Thymus (tissue), 11 donors: ENCODE results near the gene BMPER. TPM values are rescaled to one million over a fixed set of nuclear protein-coding genes. Genes with fewer than 3 reads are reported as not detected.

Source experiments
- DNase-seq, 9 donors: peaks; one replicate each; pipeline ENCODE4 v3.0.0-alpha.2; 2013; ENCODE audit warnings: low spot score in 9 of 9, low read depth in 6 of 9, missing footprints in 1 of 9
- H3K27ac ChIP-seq, 2 donors: one replicate each; pipeline ENCODE4 v1.5.1; 2013; ENCODE audit warnings: control low read depth in 1 of 2, low read depth in 1 of 2, low read length in 1 of 2, mild to moderate bottlenecking in 1 of 2, moderate library complexity in 1 of 2
- H3K27me3 ChIP-seq, 2 donors: one replicate each; pipeline ENCODE4 v1.5.1; 2013; ENCODE audit warnings: low read length in 1 of 2; ENCODE audit not compliant: control insufficient read depth in 2 of 2, insufficient read depth in 1 of 2
- H3K36me3 ChIP-seq, 2 donors: one replicate each; pipeline ENCODE4 v1.5.1; 2013; ENCODE audit warnings: low read length in 1 of 2, mild to moderate bottlenecking in 1 of 2, moderate library complexity in 1 of 2; ENCODE audit not compliant: control insufficient read depth in 2 of 2, insufficient read depth in 2 of 2
- H3K4me1 ChIP-seq, 2 donors: one replicate each; pipeline ENCODE4 v1.5.1; 2013; ENCODE audit warnings: low read length in 2 of 2; ENCODE audit not compliant: control insufficient read depth in 2 of 2, insufficient read depth in 2 of 2
- H3K4me3 ChIP-seq, 2 donors: one replicate each; pipeline ENCODE4 v1.5.1; 2013; ENCODE audit warnings: low read length in 2 of 2, control low read depth in 1 of 2, mild to moderate bottlenecking in 1 of 2
- H3K9me3 ChIP-seq, 2 donors: one replicate each; pipeline ENCODE4 v1.5.1; 2013; ENCODE audit warnings: low read length in 1 of 2, mild to moderate bottlenecking in 1 of 2; ENCODE audit not compliant: control insufficient read depth in 2 of 2, insufficient read depth in 1 of 2
- WGBS: extraction: QIAGEN DNeasy Blood & Tissue Kit; methylation state at CpG from one replicate; pipeline ENCODE4 v1.1.7; 2013; 5-methylcytosine and 5-hydroxymethylcytosine counted together
- polyA plus RNA-seq: library from polyadenylated mRNA; stranded (reverse); fragments of 200-250 nt; gene quantifications from one replicate; pipeline ENCODE4 v1.2.3, GENCODE V29; 2013
- total RNA-seq: library from RNA; stranded (reverse); fragments of 120-200 nt; gene quantifications from one replicate; pipeline ENCODE4 v1.2.4, GENCODE V29; 2013
- donor health status: healthy.

BMPER gene
- total and polyA plus RNA-seq, 2 donors, result 1.0 to 4.5 TPM

DNA sequence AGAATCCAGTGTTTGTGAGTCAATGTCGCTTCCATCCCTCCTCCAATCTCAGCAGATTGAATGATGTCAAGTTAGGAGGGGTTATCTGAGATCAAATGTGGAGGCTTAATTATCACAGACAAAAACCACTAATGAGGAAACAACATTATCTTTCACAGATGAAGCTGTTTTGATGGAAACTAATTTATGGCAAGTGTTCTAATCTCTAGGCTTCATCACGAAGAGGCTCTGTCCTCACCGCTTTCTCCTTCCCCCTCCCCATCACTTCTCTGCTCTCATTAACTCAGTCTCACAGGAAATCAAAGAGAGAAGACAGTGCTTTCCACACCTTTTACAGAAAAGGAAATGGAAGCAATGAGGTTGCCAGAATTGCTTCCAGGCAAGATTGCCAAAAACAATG is 283.7 kb downstream of the BMPER start:
- no peak overlapping the region for H3K27ac ChIP-seq
- H3K9me3 ChIP-seq, result peaks cover 1 to 7% of the 10 kb centered on the region in 2 donors
- H3K27me3 ChIP-seq, result no peaks in the 10 kb centered on the region
- H3K36me3 ChIP-seq, result no peaks in the 10 kb centered on the region
- no peaks in the 10 kb centered on the region for H3K4me1 ChIP-seq
- no peak for DNase-seq
- H3K4me3 ChIP-seq, result no peak overlapping the region
- WGBS, result 84% methylated on average over 3 of the region's 3 CpGs

DNA sequence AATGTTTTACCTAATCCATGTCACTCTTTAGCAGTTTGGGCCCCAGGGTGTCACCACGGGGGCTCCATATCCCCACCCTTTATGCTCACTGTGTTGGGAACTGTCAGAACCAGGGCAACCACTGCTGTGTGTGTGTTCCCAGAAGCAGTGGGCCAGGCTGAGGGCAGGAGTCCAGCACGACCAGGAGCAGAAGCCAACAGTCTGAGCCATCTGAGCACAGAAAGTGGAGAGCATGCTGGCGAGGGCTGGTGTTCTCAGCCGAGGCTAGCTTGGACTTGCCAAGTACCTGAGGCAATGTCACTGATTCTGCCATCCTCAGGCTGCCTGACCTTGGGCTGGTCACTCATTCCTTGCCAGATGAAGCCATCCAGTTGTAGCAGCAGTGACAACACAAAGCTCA is 285.0 kb downstream of the BMPER start:
- no peaks in the 10 kb centered on the region for H3K4me1 ChIP-seq
- no peaks in the 10 kb centered on the region for H3K27me3 ChIP-seq
- H3K9me3 ChIP-seq, result peaks cover 1 to 7% of the 10 kb centered on the region in 2 donors
- no peaks in the 10 kb centered on the region for H3K36me3 ChIP-seq
- H3K27ac ChIP-seq, result no peak overlapping the region
- no peak overlapping the region for H3K4me3 ChIP-seq
- no peak for DNase-seq
- 89% methylated on average over 4 of the region's 4 CpGs for WGBS

DNA sequence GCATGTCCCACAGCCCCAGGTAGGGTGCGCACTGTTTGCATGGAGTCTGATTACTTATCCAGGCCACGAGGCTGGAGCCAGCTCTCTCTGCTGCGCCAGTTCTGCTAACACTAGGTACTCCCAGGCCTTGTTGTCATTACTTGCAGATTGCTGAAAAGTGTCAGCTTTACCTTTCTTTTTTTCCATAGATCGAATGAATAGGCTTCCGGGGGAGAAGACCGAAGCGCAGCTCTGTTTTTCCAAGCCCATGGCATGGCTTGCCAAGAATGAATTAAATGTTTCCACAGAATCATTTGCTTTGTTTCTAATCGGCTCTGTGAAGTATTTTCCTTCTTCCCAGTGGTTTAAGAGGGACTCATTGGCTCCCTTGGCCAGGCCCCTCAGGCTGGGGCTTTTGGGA is 285.8 kb downstream of the BMPER start:
- Histone ChIP-seq H3K4me3 (no peak overlapping the region), H3K27ac (no peak overlapping the region), H3K4me1 (no peaks in the 10 kb centered on the region), H3K36me3 (no peaks in the 10 kb centered on the region), H3K27me3 (no peaks in the 10 kb centered on the region), H3K9me3 (peaks cover 1 to 7% of the 10 kb centered on the region in 2 donors)
- DNase-seq, result no peak
- 95% methylated on average over 8 of the region's 8 CpGs for WGBS

DNA sequence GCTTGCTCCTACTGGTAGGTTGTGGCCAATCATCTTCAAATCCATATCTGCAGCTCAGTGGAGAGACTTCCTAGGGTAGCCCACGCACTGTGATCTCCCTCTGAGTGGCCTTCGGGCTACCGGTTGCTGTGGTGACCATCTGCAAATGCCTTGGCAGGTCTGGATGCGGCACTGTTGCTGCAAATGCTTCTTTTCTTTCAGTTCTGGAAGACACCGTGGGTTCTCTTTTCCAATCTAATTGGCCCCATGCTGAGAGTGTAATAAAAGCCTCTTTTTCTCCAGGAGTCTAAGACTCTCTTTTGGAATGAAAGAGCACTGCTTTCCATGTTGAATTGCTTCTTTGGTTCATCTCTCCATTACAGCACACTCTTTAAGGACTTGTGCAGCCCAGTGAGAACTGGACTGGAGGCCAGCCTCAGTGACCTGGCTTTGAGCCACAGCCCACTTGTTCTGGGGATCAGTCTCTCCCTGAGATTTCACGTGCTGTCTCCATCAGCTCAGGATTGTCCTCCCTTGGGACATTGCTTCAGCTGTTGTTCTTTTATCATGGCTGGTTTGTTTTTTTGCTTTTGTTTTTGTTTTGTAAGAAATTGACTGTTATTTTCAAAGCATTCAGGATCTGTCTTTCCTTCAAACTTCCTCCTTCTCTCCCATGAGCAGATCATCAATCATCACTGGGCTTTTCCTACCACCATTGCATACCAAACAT is 286.6 kb downstream of the BMPER start:
- DNase-seq, result no peak
- Histone ChIP-seq H3K9me3 (peaks cover 1 to 7% of the 10 kb centered on the region in 2 donors), H3K27ac (no peak overlapping the region), H3K4me3 (no peak overlapping the region), H3K36me3 (no peaks in the 10 kb centered on the region), H3K4me1 (no peaks in the 10 kb centered on the region), H3K27me3 (no peaks in the 10 kb centered on the region)
- WGBS, result 91% methylated on average over 6 of the region's 6 CpGs

DNA sequence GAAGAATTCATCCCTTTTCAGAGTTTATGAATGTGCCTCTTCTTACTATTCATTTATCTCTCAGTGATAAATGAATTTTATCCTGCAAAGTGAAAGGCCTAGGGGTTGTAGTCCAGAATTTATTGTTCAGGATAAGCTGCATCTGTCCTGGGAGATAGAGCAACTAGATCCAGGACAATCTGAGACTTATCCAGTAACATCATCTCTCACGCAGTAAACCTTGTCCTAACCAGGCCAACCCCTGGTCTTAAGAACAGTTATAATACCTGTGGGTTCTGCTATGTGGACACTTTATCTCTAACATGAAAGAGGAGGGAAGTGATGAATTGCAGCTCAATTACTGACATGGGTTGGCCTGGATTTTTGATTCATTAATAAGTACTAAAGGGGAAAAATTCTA is 287.6 kb downstream of the BMPER start:
- Histone ChIP-seq H3K27ac (no peak overlapping the region), H3K36me3 (no peaks in the 10 kb centered on the region), H3K9me3 (peaks cover 1 to 7% of the 10 kb centered on the region in 2 donors), H3K4me3 (no peak overlapping the region), H3K4me1 (no peaks in the 10 kb centered on the region), H3K27me3 (no peaks in the 10 kb centered on the region)
- 97% methylated on average over 1 of the region's 1 CpG for WGBS
- DNase-seq, result no peak

DNA sequence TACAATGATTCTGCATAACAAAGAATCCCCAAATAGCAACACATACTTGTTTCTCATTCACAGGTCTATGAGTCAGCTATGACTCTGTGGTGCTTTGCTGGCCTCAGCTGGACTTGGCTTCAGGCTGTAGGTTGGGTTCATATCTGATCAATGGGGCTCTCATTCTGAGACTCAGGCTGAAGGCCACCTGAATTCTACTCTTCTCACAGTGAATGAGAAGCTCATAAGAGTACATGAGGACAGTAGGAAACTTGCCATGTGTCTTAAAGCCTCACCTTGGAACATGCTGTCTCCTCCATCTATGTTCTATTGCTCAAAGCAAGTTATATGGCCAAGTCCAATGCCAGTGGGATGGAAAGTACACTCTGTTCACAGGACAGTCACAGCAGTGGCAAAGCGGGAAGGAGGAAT is 292.9 kb downstream of the BMPER start:
- Histone ChIP-seq H3K9me3 (no peaks in the 10 kb centered on the region), H3K36me3 (no peaks in the 10 kb centered on the region), H3K27ac (no peak overlapping the region), H3K4me3 (no peak overlapping the region), H3K27me3 (no peaks in the 10 kb centered on the region), H3K4me1 (no peaks in the 10 kb centered on the region)
- 95% methylated on average over 1 of the region's 1 CpG for WGBS
- DNase-seq, result no peak
